ENCODE data around the gene BTK.

DNA sequence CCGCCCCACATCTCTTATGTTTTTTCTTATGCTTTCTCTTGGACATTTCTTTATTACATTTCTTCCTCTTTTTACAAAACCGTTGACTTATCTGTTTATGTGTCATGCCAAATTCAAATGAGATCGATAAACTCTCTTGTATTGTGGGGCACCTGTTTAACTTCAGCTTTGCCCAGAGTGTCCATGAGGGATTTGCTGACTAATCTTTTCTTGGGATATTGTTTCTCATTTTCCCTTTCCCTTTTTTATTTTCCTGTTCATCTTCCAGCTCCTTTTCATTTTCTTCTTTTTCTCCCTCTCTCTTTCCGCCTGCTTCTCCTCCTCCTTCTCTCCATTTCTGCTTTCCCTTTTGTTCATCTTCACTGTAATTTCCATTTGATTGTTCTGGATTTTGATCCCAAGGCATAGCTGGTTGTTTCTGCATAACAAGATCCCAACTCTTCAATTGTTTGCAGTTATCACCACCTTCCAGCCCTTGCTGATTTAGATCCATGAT is 48.2 kb downstream of the BTK start:
- TF ChIP-seq POLR2A (IDR thresholded peaks at IDR 0.05): no peak
- TF ChIP-seq, protein P1, sequence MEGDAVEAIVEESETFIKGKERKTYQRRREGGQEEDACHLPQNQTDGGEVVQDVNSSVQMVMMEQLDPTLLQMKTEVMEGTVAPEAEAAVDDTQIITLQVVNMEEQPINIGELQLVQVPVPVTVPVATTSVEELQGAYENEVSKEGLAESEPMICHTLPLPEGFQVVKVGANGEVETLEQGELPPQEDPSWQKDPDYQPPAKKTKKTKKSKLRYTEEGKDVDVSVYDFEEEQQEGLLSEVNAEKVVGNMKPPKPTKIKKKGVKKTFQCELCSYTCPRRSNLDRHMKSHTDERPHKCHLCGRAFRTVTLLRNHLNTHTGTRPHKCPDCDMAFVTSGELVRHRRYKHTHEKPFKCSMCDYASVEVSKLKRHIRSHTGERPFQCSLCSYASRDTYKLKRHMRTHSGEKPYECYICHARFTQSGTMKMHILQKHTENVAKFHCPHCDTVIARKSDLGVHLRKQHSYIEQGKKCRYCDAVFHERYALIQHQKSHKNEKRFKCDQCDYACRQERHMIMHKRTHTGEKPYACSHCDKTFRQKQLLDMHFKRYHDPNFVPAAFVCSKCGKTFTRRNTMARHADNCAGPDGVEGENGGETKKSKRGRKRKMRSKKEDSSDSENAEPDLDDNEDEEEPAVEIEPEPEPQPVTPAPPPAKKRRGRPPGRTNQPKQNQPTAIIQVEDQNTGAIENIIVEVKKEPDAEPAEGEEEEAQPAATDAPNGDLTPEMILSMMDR (IDR thresholded peaks at IDR 0.05): no peak

Measured in adrenal gland (tissue), 5 donors.